Hematopoietic multipotent progenitor cell (in vitro differentiated cells): ENCODE measurements around the gene SDE2. TPM values are rescaled to one million over a fixed set of nuclear protein-coding genes. Genes with fewer than 3 reads are reported as not detected.
"Not testable (repeated sequence)": the region's sequence is repeated elsewhere in the genome, so short reads cannot be mapped to it uniquely, and the experiment has no call there.

Experiments used
- DNase-seq, 3 donors: peaks; one replicate each; pipeline ENCODE4 v3.0.0-alpha.2; 2011 to 2015; ENCODE audit warnings: low read depth in 2 of 3, low spot score in 2 of 3
- small RNA-seq: library from RNA; depleted of rRNA; stranded (forward); fragments of <200 nt; gene quantifications from one replicate; pipeline ENCODE3, GENCODE V24; 2012
- total RNA-seq: library from RNA; depleted of rRNA; stranded (reverse); fragments of >200 nt; gene quantifications from one replicate; pipeline ENCODE4 v1.2.3, GENCODE V29; 2012

The SDE2 gene
- total RNA-seq, 1 donor = 21.5 TPM

DNA sequence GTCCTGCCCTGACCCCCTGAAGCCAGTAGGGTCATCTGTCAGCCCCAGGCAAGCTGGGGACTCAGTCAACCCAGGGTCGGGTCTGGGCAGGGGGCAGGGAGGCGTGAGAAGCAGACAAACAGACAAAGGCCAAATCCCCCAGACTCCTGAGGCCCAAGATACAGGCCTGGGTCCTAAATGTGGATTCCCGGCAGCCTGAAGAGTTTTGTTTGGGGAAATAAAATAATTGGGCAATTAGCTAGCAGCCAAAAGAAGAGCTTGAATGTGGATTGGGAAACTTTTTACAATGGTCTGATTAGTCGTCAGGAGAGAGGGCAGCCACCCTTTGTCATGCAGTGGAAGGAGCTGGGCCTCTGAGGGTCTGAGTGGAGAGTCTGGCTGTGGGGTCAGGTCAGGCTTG, 53.6 kb downstream of the SDE2 start:
- DNase-seq = no peak

DNA sequence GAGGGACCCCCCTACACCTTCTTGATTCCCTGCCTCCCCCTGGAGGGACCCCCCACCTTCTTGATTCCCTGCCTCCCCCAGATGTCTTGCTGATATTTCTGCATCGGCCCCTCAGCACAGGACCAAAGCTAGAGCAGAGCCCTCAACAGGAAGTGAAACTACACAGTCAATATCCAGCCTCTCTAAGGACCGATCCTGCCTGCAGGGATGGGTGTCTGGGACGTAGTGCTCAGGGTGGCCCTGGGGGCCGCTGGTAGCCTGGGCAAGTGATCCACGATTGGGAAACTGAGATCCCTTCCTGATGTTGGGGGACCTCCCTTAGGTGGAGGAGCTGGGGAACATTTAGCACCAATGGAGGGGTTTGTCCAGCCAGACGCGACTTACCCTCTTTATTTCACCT, 54.2 kb downstream of the SDE2 start:
- DNase-seq = no peak

DNA sequence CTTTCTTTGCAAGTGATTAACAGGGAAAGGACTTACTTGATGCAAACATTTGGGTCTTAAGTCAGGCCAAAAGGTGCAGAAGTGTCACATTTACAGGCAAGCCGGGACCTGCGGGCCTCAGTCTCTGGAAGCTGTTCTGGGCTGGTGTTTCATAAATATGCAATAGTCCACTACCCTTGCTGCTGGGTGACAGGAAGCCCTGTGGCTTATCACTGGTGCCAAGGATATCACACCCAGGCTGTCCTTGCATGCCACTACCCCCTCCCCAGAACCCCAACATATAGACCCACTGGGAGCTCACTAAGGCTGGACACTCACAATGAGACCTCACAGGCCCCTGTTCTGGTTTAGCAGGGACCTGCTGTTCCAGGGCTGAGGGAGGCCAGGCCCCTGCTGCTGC, 54.8 kb downstream of the SDE2 start:
- no peak for DNase-seq

DNA sequence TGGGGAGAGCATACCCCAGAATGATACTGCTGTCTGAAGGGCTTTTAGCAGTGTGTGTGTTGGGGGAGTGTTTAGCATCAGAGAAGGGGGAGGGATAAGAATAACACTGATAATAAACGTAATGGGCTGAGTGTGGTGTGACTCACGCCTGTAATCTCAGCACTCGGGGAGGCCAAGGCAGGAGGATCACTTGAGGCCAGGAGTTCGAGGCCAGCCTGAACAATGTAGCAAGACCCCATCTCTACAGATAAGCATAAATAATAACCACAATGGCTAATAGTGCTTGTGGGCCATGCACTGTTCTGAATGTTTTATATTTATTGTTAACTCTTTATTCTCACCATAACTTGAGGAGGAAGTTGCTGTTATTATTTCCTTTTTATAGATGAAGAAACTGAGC, 55.6 kb downstream of the SDE2 start:
- no peak for DNase-seq

DNA sequence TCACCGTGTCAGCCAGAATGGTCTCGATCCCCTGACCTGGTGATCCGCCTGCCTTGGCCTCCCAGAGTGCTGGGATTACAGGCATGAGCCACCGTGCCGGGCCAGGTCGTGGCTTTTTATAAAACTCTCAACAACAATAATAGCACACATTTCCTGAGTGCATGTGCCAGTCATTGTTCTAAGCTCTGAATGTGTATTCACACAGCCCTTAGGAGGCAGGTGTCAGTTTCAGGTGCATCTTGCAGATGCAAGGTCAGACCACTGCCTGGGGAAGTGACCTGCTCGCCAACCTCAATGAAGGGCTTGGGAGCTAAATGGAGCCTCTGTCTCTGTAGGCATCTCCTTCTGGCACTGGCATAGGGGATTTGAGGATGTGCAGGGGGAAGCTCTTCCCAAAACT, 56.6 kb downstream of the SDE2 start:
- DNase-seq = no peak

DNA sequence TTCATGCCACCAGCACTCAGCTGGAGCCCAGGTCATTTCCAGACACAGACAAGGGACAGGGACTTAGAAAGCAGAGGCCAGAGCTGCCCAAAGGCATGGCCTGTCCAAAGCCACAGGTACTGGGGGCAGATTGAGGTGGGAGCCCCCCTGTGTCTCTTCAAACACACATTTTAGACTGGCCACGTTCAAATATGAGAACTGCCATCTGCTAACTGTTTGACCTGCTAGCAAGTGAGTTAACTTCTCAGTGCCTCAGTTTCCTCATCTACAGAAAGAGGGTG, 57.3 kb downstream of the SDE2 start:
- no peak for DNase-seq

DNA sequence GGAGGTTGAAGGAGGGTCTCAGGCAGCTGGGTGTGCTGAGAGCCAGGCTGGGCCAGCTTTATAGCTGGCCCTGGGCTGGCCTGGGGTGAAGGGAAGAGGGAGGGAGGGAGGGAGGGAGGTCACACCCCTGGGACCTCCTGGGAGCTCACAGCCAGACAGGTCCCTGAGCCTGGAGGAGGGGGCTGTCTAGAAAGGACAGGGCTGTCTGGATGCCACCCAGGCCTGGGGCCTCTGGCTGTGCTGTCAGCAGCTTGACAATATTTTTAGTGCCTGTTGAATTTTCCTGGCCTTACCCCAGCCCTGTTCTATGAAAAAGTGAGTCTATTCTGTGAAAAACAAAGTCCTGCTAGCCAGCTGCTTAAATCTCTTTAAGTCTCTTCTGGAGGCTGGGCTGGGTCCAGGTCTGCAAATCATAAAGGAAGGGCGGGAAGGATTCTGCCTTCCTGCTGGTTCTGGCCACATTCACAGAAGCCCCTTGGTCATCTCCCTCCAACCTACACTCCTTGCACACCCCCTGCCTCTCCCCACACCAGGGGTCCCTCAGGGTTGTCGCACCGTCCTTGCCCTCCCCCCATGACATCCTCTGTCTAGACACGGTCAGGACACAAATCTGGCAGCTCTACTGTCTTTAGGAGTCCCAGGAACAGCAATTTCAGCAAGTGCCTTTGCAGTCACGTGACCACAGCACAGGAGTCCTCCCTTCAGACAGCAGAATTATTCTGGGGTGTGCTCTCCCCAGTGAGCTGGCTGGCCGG, 57.8 kb downstream of the SDE2 start, which contains the start of gene LEFTY2:
TSS of gene LEFTY2 (minus strand) at position 34 of the 755 bp plus-strand sequence. CDS start 80 bp downstream, outside the sequence.
- DNase-seq = no peak

DNA sequence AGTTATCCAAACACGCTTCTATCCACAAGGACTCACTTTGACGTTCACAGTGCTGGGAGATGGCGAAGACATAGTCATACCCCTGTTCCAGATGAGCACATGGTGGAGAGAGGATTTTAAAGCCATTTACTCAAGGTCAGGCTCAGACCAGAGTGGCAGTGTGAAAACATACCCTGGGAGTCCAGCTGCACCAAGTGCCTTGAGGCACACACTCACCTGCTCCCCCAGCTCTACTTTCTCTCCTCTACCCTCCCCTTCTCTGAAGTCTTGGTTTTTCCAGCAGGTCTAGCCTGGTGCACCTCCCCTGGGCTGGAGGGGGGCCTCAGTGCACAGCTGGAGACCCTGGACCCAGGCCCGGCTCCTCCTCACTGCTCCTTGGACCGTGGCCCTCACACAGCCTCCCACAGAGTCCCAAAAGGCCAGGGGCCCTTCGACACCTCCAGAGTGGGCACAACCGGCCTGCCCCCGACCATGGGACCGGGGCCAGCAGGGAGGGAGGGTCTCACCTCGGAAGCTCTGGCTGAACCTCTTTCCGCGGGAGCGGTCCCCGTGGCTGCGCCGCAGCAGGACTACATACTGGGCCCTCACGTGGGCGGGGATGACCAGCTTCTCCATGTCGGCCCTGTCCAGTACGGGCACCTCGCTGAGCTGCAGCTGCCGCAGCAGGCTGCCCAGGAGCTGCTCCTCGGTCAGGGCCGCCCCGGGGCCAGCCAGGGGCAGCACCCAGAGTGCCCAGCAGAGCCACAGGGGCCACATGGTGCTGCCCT, 58.6 kb downstream of the SDE2 start:
- no peak for DNase-seq

DNA sequence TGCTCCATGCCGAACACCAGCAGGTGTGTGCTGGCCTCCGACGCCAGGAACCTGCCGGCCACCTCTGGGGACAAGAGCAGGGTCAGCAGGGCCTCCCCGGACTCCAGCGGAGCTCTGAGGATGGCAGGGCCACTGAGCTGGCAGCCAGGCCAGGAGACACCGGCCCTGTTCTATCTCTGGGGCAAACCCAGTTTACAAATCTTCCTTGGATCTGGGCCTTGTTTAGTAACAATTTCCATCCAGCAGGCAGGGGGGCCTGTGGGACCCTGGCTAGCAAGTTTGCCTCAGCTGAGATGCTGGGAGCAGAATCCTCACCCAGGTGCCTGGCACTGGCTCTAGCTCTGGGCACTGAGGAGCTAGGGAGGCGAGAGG, 59.2 kb downstream of the SDE2 start:
- DNase-seq = not testable (repeated sequence)

DNA sequence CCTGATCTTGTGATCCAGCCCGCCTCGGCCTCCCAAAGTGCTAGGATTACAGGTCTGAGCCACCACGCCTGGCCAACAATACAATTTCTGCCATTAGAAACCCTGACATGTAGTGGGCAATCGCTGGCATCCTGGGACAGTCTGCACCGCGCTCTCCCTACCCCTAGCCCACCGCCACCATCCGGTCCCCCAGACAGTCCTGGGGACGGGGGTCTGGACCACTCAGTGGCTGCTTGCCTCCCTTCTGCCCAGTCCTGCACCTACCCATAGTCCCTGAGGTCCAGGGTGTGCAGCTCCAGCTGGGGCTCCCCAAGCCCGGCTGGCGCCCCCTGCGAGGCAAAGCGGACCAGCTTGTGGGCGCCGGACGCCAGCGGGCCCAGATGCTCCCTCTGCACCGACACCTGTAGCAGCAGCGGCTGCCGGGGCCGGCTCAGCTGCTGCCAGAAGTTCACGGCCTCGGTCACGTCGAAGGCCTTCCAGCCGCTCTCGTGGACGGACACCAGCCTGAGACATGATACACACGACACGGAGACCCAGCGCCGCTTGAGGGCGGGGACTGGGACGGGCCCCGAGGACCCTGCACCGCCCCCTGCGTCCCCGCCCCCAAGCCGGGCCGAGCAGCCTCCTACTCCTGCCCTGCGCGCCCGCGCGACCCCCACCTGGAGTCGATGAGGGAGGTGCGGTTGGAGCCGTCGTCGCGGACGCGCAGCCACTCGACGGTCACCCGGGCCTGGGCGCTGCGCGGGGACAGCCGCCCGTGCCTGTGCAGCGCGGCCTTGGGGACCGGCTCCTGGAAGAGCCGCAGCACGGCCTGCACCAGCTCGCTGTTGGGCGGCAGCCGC, 59.8 kb downstream of the SDE2 start:
- not testable (repeated sequence) for DNase-seq

DNA sequence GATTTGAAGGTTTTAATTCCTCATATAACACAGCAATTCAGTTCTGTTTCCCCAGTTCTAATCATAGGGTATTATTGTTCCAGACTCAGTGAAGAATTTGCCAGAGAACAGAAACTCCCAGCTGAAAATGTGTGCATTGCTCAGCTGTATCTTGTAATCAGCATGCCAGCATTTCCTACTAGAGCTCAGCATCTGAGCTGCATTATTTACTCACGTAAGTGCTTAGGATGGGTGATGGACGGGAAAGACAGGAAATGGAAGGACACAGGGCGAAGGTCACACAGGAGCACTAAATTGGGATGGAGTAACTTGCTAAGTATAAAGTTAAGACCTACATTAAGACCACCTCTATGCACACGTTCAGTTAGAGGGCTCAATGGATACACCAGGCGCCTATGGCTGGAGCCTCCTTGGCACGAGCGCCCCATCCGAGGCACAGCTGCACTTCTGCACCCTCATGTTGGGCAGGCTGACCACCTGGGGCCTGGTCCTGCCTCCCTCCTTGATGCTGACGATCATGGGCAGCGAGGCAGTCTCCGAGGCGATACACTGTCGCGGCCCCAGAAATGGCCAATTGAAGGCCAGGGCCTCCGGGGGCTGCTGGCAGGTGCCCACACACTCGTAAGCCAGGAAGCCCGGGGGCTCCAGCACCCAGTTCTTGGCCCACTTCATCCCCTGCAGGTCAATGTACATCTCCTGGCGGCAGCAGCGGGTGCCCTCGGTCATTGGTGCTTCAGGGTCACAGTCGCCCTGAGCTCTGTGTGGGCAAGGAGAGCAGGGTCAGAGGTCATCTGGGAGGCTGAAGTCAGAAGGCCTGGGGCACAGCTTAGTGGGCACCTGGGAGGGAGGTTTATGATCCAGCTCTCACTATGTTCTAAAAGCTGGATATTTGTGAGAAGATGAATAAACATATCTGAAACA, 61.8 kb downstream of the SDE2 start:
- DNase-seq = no peak

DNA sequence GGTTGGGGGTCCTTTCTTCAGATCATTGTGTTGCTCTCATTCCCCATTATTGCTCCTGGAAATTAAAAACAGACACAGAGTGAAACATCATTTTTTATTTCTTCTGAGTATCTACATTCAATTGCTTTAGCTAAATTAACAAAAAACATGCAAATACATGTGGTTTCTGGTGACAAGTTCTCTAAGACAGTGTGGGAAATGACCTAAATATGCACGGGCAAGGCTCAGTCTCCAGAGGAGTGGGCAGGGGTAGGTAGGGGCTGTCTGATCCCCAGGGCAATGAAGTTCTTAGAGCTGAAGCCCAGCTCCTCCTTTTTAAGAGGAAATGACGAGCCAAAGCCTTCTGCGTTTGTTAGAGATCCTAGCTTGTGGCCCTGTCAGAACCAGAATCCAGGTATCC, 62.6 kb downstream of the SDE2 start:
- no peak for DNase-seq

DNA sequence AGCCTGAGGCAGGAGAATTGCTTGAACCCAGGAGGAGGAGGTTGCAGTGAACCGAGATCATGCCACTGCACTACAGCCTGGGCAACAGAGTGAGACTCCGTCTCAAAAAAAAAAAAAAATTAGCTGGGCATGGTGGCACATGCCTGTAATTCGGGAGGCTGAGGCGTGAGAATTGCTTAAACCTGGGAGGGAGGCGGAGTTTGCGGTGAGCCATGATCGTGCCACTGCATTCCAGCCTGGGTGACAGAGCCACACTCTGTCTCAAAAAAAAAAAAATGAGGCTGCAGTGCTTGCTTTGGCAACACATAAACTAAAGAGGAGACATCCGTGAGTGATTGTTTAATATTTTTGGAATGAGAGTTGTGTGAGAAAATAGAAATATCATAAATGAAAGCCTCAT, 63.1 kb downstream of the SDE2 start:
- not testable (repeated sequence) for DNase-seq

DNA sequence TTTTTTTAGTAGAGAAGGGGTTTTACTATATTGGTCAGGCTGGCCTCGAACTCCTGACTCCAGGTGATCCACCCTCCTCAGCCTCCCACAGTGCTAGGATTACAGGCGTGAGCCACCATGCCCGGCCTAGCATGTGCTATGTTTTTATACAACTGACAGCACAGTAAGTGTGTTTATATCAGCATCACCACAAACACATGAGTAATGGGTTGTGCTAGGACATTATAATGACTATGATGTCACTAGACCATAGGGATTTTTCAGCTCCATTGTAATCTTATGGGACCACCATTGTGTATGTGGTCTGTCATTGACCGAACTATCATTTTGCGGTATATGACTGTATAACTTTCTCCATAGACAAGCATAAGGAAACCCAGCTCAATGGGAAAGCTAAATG, 64.4 kb downstream of the SDE2 start:
- no peak for DNase-seq

DNA sequence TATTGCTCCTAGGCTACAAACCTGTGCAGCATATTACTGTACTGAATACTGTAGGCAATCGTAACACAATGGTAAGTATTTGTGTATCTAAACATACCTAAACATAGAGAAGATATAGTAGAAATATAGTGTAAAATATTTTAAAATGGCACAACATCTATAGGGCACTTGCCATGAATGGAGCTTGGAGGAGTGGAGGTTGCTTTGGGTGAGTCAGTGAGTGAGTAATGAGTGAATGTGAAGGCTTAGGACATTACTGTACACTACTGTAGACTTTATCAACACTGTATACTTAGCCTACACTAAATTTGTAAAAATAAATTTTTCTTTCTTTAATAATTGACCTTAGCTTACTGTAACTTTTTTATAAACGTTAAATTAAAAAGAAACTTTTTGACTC, 66.1 kb downstream of the SDE2 start:
- no peak for DNase-seq

Small RNAs within 50 kb of the gene (small RNA-seq; reads per million reads assigned to genes)
- gene AL117348.1 = not detected
- not detected for gene NDUFA3P3

Other genes starting within 250 kb of the SDE2 start
- 126 TPM for gene SRP9, start 221.5 kb downstream of the SDE2 start, total RNA-seq
- 3.2 TPM for gene EPHX1, start 189.2 kb downstream of the SDE2 start, total RNA-seq
- 70.0 TPM for gene TMEM63A, start 117.0 kb downstream of the SDE2 start, total RNA-seq
- under 0.01 TPM for gene LEFTY1, start 110.2 kb downstream of the SDE2 start, total RNA-seq
- gene PYCR2, start 75.1 kb downstream of the SDE2 start, total RNA-seq = 135 TPM
- 0.27 TPM for gene LEFTY2, start 58.1 kb downstream of the SDE2 start, total RNA-seq
- 419 TPM for gene H3-3A, start 63.4 kb upstream of the SDE2 start, total RNA-seq
- gene ACBD3, start 187.4 kb upstream of the SDE2 start, total RNA-seq = 14.8 TPM
- 1.6 TPM for gene MIXL1, start 224.3 kb upstream of the SDE2 start, total RNA-seq